TTC549 (cell line): ENCODE measurements around the gene PTPRG.

ENCODE experiments used
- FAIRE-seq: peaks from 2 replicates; lab custom pipeline; 2012; peaks lifted over from hg19 to GRCh38; lab: Jason Lieb, UNC

PTPRG gene

DNA sequence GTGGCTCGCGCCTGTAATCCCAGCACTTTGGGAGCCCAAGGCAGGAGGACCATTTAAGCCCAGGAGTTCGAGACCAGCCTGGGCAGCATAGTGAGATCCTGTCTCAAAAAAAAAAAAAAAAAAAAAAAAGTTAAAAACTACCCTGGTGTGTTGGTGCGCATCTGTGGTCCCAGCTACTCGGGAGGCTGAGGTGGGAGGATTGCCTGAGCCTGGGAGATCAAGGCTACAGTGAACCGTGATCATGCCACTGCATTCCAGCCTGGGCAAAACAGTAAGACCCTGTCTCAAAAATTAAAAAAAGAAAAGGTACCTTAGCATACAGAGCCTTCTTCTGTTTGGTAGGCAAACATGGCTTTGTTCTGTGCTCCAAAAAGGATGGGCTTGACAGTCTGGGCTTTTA is 57.5 kb downstream of the PTPRG start:
- FAIRE-seq: no peak

- FAIRE-seq: no peak
Observed at GRCh38 chr3:61620073-61620472, 58.7 kb downstream of the PTPRG start.

- FAIRE-seq: no peak
Observed at GRCh38 chr3:61624300-61624699, 62.9 kb downstream of the PTPRG start.

- FAIRE-seq: no peak
Observed at GRCh38 chr3:61625429-61625828, 64.1 kb downstream of the PTPRG start.

DNA sequence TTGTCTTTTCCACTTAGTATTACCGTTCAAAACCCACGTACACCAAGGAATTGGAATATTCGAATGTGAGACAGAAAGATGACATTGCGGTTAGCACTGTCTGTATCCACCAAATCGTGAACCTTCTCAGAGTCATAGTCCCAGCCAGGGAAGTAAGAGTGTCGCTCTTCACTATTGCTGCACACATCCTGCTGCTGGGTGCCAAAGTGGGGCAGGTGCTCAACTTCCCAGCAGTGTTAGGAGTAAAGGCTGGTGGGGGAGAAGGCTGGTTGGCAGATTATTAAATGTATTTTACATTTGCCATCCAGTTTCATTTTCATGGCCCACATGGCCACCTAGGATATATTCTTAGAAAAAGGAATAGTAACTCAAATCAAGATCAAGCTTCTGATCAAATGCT is 65.1 kb downstream of the PTPRG start:
- FAIRE-seq: no peak

- no peak for FAIRE-seq
Observed at GRCh38 chr3:61627768-61628185, 66.4 kb downstream of the PTPRG start.

DNA sequence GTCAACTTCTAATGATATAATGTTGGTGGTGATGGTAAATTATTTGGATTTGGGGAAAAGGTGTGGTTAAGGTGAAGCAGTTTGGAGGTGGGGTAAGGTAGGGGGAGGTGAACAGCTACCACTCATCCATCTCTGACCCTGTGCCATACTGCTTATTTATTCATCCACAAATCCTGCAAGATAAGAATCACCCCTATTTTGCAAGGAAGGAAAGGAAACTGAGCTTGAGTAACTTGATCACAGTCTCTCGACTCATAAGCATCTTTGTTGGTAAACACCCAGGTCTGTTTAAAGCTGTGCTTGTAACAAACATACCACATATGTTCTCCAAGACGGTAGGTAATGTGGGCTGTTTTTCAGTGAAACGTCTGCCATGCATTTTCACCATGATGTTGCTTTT is 67.3 kb downstream of the PTPRG start:
- FAIRE-seq: no peak

GRCh38 chr3:61629442-61629841 is 68.1 kb downstream of the PTPRG start:
- FAIRE-seq: no peak

- FAIRE-seq: no peak
Observed at GRCh38 chr3:61631108-61631769, 69.9 kb downstream of the PTPRG start.

DNA sequence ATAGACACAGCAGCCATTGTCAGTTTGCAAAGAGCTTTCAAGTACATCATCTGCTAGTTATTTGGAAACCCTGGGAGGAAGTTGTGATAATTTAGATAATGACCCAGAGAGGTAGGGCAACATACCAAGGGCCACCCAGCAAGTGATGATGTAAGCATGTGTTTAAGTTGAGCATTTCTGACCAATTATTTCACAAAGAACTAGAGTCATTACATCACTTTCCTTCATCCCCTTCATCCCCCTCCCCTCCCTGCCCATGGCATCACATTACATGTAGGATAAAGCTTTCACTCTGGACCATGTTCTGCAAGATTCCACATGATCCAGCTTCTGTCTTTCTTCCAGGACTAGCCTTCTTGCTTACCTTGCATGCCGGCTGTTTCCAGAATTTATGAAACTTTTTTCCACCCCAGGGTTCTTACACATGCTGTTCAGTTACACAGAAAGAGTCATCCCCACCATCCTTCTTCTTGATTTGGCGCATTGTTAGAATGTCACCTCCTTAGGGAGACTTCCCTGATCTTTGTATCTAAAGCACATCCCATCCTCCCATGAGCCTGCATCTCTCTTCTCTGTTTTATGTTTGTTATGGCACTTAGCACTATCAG is 71.3 kb downstream of the PTPRG start:
- no peak for FAIRE-seq

- FAIRE-seq: no peak
Observed at GRCh38 chr3:61634678-61635077, 73.3 kb downstream of the PTPRG start.

GRCh38 chr3:61637088-61638051 is 76.0 kb downstream of the PTPRG start:
- FAIRE-seq: no peak

- FAIRE-seq: no peak
Observed at GRCh38 chr3:61638741-61639140, 77.4 kb downstream of the PTPRG start.

GRCh38 chr3:61639991-61640390 is 78.6 kb downstream of the PTPRG start:
- no peak for FAIRE-seq

DNA sequence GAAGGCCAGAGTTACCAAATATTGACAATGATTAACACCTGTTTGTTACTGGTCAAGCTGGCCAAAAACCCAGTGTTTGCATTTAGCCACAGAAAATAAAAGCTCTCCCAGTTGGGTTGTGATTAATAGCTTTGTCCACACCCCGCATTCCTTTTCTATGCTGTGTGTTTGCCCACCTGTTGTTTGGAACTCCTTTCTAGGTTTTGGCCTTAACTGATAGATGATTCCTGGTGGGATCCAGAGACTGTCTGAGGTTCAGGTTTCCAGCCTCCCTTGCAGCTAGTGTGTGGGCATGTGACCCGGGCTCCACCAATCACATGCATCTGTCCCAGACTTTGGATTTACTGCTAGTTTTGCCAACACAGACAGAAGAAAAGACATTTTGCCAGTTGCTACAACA is 83.8 kb downstream of the PTPRG start:
- no peak for FAIRE-seq

DNA sequence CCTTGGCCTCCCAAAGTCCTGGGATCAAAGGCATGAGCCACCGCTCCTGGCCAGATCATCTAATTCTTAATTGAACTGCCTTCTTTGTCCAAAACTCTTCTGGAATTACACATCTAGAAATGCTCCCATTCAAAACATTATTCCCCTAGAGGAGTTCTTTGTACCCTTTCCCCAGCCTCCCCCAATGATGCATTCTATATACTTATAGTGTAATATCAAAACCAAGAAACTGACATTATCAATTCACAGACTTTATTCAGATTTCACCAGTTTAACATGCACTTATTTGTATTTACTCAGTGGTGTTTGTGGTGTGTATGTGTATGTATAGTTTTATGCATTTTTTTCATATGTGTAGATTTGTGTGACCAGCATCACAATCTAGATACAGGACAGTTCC is 85.0 kb downstream of the PTPRG start:
- FAIRE-seq: no peak

DNA sequence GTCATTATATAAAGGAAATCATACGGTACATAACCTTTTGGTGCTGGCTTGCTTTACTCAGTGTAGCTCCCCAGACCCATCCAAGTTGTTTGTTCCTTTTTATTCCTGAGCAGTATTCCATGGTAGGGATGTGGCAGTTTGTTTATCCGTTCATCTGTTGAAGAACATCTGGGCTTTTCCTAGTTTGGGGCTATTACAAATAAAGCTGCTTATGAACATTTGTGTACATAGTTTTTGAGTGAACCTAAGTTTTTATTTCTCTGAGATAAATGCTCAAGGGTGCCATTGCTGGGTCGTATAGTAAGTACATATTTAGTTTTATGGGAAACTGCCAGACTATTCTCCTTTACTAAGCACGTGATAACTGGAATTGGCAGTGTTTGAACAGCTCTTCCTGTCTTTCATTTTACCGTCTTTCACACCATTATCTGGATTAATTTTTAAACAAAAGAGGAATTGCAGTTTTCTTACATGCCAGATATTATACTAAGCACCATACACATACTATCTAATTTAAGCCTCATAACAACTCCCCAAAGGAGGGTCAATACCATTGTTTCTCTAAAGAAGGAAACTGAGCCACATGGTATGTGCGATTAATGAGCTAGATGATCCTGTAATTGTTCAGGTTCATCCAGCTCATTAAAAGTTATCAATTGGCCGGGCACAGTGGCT is 85.6 kb downstream of the PTPRG start:
- no peak for FAIRE-seq

DNA sequence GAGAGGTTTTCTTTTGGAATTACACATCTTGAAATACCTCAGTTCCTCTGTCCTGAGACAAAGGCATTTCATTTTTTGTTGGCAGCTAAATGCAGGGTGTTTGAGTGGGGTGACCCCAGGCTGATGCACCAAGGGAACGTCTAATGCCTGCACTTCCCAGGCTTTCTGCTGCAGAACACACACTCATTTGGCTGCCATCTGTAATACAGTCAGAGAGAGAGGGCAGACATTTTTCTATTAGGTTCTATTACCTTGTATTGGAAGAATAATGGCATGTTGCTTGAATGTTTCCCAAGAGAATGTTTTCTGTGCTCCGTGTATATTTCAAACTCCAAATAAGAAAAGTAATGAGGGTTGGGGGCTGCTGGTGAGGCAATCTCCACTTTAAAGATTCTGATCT is 87.1 kb downstream of the PTPRG start:
- FAIRE-seq: no peak

GRCh38 chr3:61649381-61650170 is 88.2 kb downstream of the PTPRG start:
- FAIRE-seq: no peak

- FAIRE-seq: no peak
Observed at GRCh38 chr3:61650276-61650675, 88.9 kb downstream of the PTPRG start.

GRCh38 chr3:61650719-61651410 is 89.5 kb downstream of the PTPRG start:
- no peak for FAIRE-seq
